Vagina (tissue), 2 donors: Measurements from ENCODE around the gene JAKMIP1.

ENCODE experiments used
- CTCF ChIP-seq, 3 experiments: fragments of 450-650 bp in 2 of 3; fragments of 200-600 bp in 1 of 3; sonication (generic) in 1 of 3; IDR thresholded peaks; one replicate each; pipeline ENCODE4 v1.5.1; 2017 to 2019; ENCODE audit warnings: antibody characterized with exemption in 3 of 3, mild to moderate bottlenecking in 2 of 3, moderate library complexity in 2 of 3
- POLR2A ChIP-seq, 2 donors: fragments of 450-650 bp; IDR thresholded peaks; one replicate each; pipeline ENCODE4 v1.6.1; 2017; ENCODE audit warnings: antibody characterized with exemption in 2 of 2, mild to moderate bottlenecking in 2 of 2, moderate library complexity in 2 of 2
- POLR2AphosphoS5 ChIP-seq, 2 donors: sonication (generic); formaldehyde crosslinking; IDR thresholded peaks; one replicate each; pipeline ENCODE4 v1.9.0; 2017; ENCODE audit warnings: antibody characterized with exemption in 2 of 2, mild to moderate bottlenecking in 2 of 2, low read depth in 1 of 2; ENCODE audit not compliant: insufficient read depth in 1 of 2

- no peak for TF ChIP-seq CTCF (IDR thresholded peaks at IDR 0.05)
- TF ChIP-seq POLR2A (IDR thresholded peaks at IDR 0.05) = no peak
- no peak for TF ChIP-seq POLR2AphosphoS5 (IDR thresholded peaks at IDR 0.05; ENCODE audit: insufficient read depth in 1 of 2, low read depth in 1 of 2)
These were observed 77.2 kb downstream of the JAKMIP1 start for GRCh38 chr4:6123116-6123515.
